IPS-18c (cell line): Measurements from ENCODE around the gene LGALS4.

Experiments
- H3K4me3 ChIP-seq: 2 replicates; pipeline ENCODE4 v1.7.0; 2013; ENCODE audit warnings: low read depth, mild to moderate bottlenecking, low read length, moderate library complexity; ENCODE audit not compliant: insufficient read depth
- H3K9me3 ChIP-seq: one replicate; pipeline ENCODE4 v1.6.1; 2013; ENCODE audit warnings: mild to moderate bottlenecking, low read length, moderate library complexity; ENCODE audit not compliant: control insufficient read depth, insufficient read depth

The LGALS4 gene

GRCh38 chr19:38845374-38846024 is 32.8 kb upstream of the LGALS4 start:
- Histone ChIP-seq H3K9me3 (peaks cover 2% of the 10 kb centered on the region), H3K4me3 (no peak overlapping the region)

GRCh38 chr19:38844093-38844686 is 31.4 kb upstream of the LGALS4 start:
- H3K9me3 ChIP-seq: peaks cover 2% of the 10 kb centered on the region
- H3K4me3 ChIP-seq: no peak overlapping the region

- H3K4me3 ChIP-seq: no peak overlapping the region
Measured at GRCh38 chr19:38843175-38843758, 30.5 kb upstream of the LGALS4 start.

GRCh38 chr19:38842439-38843174 is 29.9 kb upstream of the LGALS4 start:
- H3K4me3 ChIP-seq: no peak overlapping the region
- H3K9me3 ChIP-seq: peaks cover 2% of the 10 kb centered on the region

More at GRCh38 chr19:38843175-38843758, 30.5 kb upstream of the LGALS4 start:
- peaks cover 2% of the 10 kb centered on the region for H3K9me3 ChIP-seq

GRCh38 chr19:38841787-38842438 is 29.2 kb upstream of the LGALS4 start:
- Histone ChIP-seq H3K4me3 (no peak overlapping the region), H3K9me3 (peaks cover 2% of the 10 kb centered on the region)

GRCh38 chr19:38841180-38841766 is 28.5 kb upstream of the LGALS4 start:
- Histone ChIP-seq H3K4me3 (no peak overlapping the region), H3K9me3 (peaks cover 2% of the 10 kb centered on the region)

- no peak overlapping the region for H3K4me3 ChIP-seq
- peaks cover 2% of the 10 kb centered on the region for H3K9me3 ChIP-seq
Measured at GRCh38 chr19:38840583-38840968, 27.8 kb upstream of the LGALS4 start.

GRCh38 chr19:38839816-38840582 is 27.3 kb upstream of the LGALS4 start:
- Histone ChIP-seq H3K4me3 (no peak overlapping the region), H3K9me3 (peaks cover 2% of the 10 kb centered on the region)

GRCh38 chr19:38838986-38839761 is 26.4 kb upstream of the LGALS4 start:
- H3K4me3 ChIP-seq: no peak overlapping the region
- peaks cover 2% of the 10 kb centered on the region for H3K9me3 ChIP-seq

GRCh38 chr19:38838208-38838985 is 25.7 kb upstream of the LGALS4 start:
- Histone ChIP-seq H3K9me3 (peaks cover 2% of the 10 kb centered on the region), H3K4me3 (no peak overlapping the region)

GRCh38 chr19:38837656-38838121 is 24.9 kb upstream of the LGALS4 start:
- no peaks in the 10 kb centered on the region for H3K9me3 ChIP-seq
- no peak overlapping the region for H3K4me3 ChIP-seq

- Histone ChIP-seq H3K4me3 (no peak overlapping the region), H3K9me3 (no peaks in the 10 kb centered on the region)
Measured at GRCh38 chr19:38836983-38837626, 24.4 kb upstream of the LGALS4 start.

GRCh38 chr19:38836159-38836982 is 23.6 kb upstream of the LGALS4 start:
- Histone ChIP-seq H3K4me3 (no peak overlapping the region), H3K9me3 (no peaks in the 10 kb centered on the region)

GRCh38 chr19:38834590-38834989 is 21.8 kb upstream of the LGALS4 start:
- Histone ChIP-seq H3K4me3 (no peak overlapping the region), H3K9me3 (no peaks in the 10 kb centered on the region)
